DOHH2 (cell line): Measurements from ENCODE around the gene DGKB.

Experiments used
- CTCF ChIP-seq: fragments of 200-600 bp; sonication (generic); IDR thresholded peaks from one replicate; pipeline ENCODE4 v1.5.1; 2014; ENCODE audit warnings: antibody characterized with exemption, mild to moderate bottlenecking, low read depth, low read length; ENCODE audit not compliant: poor library complexity, severe bottlenecking
- EZH2phosphoT487 ChIP-seq: fragments of 200-600 bp; sonication (generic); IDR thresholded peaks from 2 replicates; pipeline ENCODE4 v1.6.1; 2017; ENCODE audit warnings: borderline replicate concordance, mild to moderate bottlenecking, antibody characterized with exemption, low read length, moderate library complexity, mixed read lengths

- TF ChIP-seq CTCF (no peak), EZH2phosphoT487 (no peak)
Measured at GRCh38 chr7:14761510-14762296, 140.8 kb downstream of the DGKB start.
